Mucosa of rectum (tissue), 2 donors: ENCODE data around the gene DOK7.

Experiments used
- H3K27ac ChIP-seq, 2 donors: one replicate each; pipeline ENCODE4 v1.7.0; 2013; ENCODE audit warnings: inconsistent platforms in 2 of 2, low read depth in 2 of 2, low read length in 2 of 2
- H3K27me3 ChIP-seq, 2 donors: one replicate each; pipeline ENCODE4 v1.7.0; 2013; ENCODE audit warnings: low read length in 2 of 2; ENCODE audit not compliant: control insufficient read depth in 2 of 2, insufficient read depth in 2 of 2
- H3K36me3 ChIP-seq, 2 donors: one replicate each; pipeline ENCODE4 v1.7.0; 2013; ENCODE audit warnings: low read length in 2 of 2; ENCODE audit not compliant: control insufficient read depth in 2 of 2, insufficient read depth in 2 of 2
- H3K4me1 ChIP-seq, 2 donors: one replicate each; pipeline ENCODE4 v1.7.0; 2013; ENCODE audit warnings: low read length in 2 of 2, mild to moderate bottlenecking in 1 of 2; ENCODE audit not compliant: control insufficient read depth in 2 of 2, insufficient read depth in 2 of 2
- H3K4me3 ChIP-seq, 2 donors: one replicate each; pipeline ENCODE4 v1.7.0; 2013; ENCODE audit warnings: low read length in 2 of 2
- H3K9ac ChIP-seq, 2 donors: one replicate each; pipeline ENCODE4 v1.7.0; 2013; ENCODE audit warnings: low read length in 2 of 2, low read depth in 1 of 2, mild to moderate bottlenecking in 1 of 2
- H3K9me3 ChIP-seq, 2 donors: one replicate each; pipeline ENCODE4 v1.7.0; 2013; ENCODE audit warnings: low read length in 2 of 2; ENCODE audit not compliant: control insufficient read depth in 2 of 2
- donor health status: healthy.
- donor health status: Normal muscosa, but diverticular disease.

The DOK7 gene

GRCh38 chr4:3475713-3476260 lies 12.7 kb downstream of the DOK7 start:
- H3K4me1 ChIP-seq = peaks cover 0 to 3% of the 10 kb centered on the region in 2 donors
- no peaks in the 10 kb centered on the region for H3K36me3 ChIP-seq
- H3K9ac ChIP-seq = no peak overlapping the region
- H3K27me3 ChIP-seq = peaks cover 3 to 27% of the 10 kb centered on the region in 2 donors
- H3K4me3 ChIP-seq = no peak overlapping the region
- H3K9me3 ChIP-seq = no peaks in the 10 kb centered on the region
- no peak overlapping the region for H3K27ac ChIP-seq

GRCh38 chr4:3476341-3476747 lies 13.2 kb downstream of the DOK7 start:
- no peaks in the 10 kb centered on the region for H3K4me1 ChIP-seq
- no peaks in the 10 kb centered on the region for H3K9me3 ChIP-seq
- H3K36me3 ChIP-seq = no peaks in the 10 kb centered on the region
- no peak overlapping the region for H3K9ac ChIP-seq
- no peak overlapping the region for H3K27ac ChIP-seq
- peaks cover 6 to 23% of the 10 kb centered on the region in 2 donors for H3K27me3 ChIP-seq
- no peak overlapping the region for H3K4me3 ChIP-seq

GRCh38 chr4:3476936-3477749 lies 14.0 kb downstream of the DOK7 start:
- Histone ChIP-seq H3K27ac (no peak overlapping the region), H3K4me1 (peaks cover 4 to 6% of the 10 kb centered on the region in 2 donors), H3K36me3 (no peaks in the 10 kb centered on the region), H3K27me3 (peaks cover 7 to 27% of the 10 kb centered on the region in 2 donors), H3K9ac (no peak overlapping the region), H3K9me3 (no peaks in the 10 kb centered on the region), H3K4me3 (no peak overlapping the region)

GRCh38 chr4:3477750-3478430 lies 14.8 kb downstream of the DOK7 start:
- Histone ChIP-seq H3K27ac (no peak overlapping the region), H3K27me3 (peaks cover 10 to 24% of the 10 kb centered on the region in 2 donors), H3K4me1 (peaks cover 6% of the 10 kb centered on the region in 2 donors), H3K9ac (no peak overlapping the region), H3K36me3 (no peaks in the 10 kb centered on the region), H3K9me3 (no peaks in the 10 kb centered on the region), H3K4me3 (no peak overlapping the region)

GRCh38 chr4:3478446-3479357 lies 15.6 kb downstream of the DOK7 start:
- peaks cover 10 to 26% of the 10 kb centered on the region in 2 donors for H3K27me3 ChIP-seq
- no peaks in the 10 kb centered on the region for H3K9me3 ChIP-seq
- no peak overlapping the region for H3K9ac ChIP-seq
- no peak overlapping the region for H3K27ac ChIP-seq
- H3K4me1 ChIP-seq = peaks cover 6 to 11% of the 10 kb centered on the region in 2 donors
- H3K36me3 ChIP-seq = no peaks in the 10 kb centered on the region
- no peak overlapping the region for H3K4me3 ChIP-seq

GRCh38 chr4:3479358-3480101 lies 16.4 kb downstream of the DOK7 start:
- no peaks in the 10 kb centered on the region for H3K36me3 ChIP-seq
- no peak overlapping the region for H3K27ac ChIP-seq
- H3K4me3 ChIP-seq = no peak overlapping the region
- H3K9ac ChIP-seq = no peak overlapping the region
- H3K4me1 ChIP-seq = peaks cover 8 to 19% of the 10 kb centered on the region in 2 donors
- H3K27me3 ChIP-seq = peaks cover 13 to 31% of the 10 kb centered on the region in 2 donors
- no peaks in the 10 kb centered on the region for H3K9me3 ChIP-seq

GRCh38 chr4:3480528-3481112 lies 17.5 kb downstream of the DOK7 start:
- no peak overlapping the region for H3K27ac ChIP-seq
- H3K27me3 ChIP-seq = peaks cover 15 to 30% of the 10 kb centered on the region in 2 donors
- no peaks in the 10 kb centered on the region for H3K9me3 ChIP-seq
- no peak overlapping the region for H3K9ac ChIP-seq
- H3K4me1 ChIP-seq = peaks cover 17 to 25% of the 10 kb centered on the region in 2 donors
- H3K36me3 ChIP-seq = no peaks in the 10 kb centered on the region
- H3K4me3 ChIP-seq = no peak overlapping the region

GRCh38 chr4:3481113-3481531 lies 18.0 kb downstream of the DOK7 start:
- H3K9ac ChIP-seq = no peak overlapping the region
- peaks cover 17 to 25% of the 10 kb centered on the region in 2 donors for H3K4me1 ChIP-seq
- H3K9me3 ChIP-seq = no peaks in the 10 kb centered on the region
- no peak overlapping the region for H3K4me3 ChIP-seq
- no peaks in the 10 kb centered on the region for H3K36me3 ChIP-seq
- peaks cover 17 to 33% of the 10 kb centered on the region in 2 donors for H3K27me3 ChIP-seq
- H3K27ac ChIP-seq = no peak overlapping the region
